KG1 (cell line): ENCODE measurements around the gene CTCFL.

ENCODE experiments used
- DNase-seq: peaks from one replicate; lab custom pipeline; 2025; lab: John Stamatoyannopoulos, UW

CTCFL gene, protein sequence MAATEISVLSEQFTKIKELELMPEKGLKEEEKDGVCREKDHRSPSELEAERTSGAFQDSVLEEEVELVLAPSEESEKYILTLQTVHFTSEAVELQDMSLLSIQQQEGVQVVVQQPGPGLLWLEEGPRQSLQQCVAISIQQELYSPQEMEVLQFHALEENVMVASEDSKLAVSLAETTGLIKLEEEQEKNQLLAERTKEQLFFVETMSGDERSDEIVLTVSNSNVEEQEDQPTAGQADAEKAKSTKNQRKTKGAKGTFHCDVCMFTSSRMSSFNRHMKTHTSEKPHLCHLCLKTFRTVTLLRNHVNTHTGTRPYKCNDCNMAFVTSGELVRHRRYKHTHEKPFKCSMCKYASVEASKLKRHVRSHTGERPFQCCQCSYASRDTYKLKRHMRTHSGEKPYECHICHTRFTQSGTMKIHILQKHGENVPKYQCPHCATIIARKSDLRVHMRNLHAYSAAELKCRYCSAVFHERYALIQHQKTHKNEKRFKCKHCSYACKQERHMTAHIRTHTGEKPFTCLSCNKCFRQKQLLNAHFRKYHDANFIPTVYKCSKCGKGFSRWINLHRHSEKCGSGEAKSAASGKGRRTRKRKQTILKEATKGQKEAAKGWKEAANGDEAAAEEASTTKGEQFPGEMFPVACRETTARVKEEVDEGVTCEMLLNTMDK

DNA sequence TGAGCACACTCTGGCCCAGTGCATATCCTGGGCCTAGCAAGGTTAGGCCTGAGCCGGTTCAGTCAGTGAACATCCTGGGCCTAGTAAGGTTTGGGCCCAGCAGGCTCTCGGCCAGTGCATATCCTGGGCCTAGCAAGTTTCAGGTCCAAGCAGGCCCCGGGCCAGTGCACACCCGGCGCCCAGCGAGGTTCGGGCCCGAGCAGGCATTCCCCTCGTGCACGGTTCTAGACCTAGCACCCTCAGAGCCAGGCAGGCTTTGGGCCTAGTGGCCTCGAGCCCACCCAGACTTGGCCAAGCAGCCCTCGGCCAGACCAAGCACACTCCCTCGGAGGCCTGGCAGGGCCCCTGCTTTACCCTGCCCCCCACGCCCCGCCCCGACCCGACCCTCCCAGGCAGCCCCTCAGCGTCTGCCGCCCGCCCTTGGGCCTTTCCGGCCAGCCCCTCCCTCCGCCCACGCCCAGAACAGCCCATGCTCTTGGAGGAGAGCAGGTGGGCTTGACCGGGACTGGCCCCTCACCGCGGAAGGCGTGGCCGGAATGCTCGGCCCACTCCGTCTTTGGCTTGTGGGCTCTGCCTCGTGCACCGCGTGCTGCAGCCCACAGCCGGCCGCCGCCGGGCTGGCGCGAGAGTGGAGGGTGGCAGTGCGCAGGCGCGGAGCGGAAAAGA is at the start of gene CTCFL:
Gene CTCFL, minus strand, starts transcription at position 630 of the 666 bp plus-strand sequence. CDS start 935 bp downstream, outside the sequence.
- DNase-seq: no peak

DNA sequence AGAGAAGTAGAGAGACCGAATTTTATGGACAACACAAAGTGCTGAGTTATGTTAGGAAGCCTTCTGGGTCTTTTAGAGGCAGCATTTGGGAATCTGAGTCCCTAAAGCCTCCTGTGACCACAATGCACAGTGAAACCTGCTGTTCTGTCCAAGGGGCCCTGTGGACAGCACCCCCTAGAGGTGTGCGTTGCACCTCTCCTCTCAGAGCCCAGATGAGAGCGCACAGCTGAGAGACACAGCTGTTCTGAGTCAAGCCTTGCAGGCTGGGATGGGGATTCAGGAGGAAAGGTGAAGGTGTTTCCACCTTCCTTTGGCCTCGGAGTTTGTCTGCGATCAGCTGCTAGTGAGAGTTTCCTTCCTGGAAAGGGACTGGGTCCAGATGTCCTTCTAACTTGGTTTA is 49.0 kb upstream of the CTCFL start:
- DNase-seq: no peak

DNA sequence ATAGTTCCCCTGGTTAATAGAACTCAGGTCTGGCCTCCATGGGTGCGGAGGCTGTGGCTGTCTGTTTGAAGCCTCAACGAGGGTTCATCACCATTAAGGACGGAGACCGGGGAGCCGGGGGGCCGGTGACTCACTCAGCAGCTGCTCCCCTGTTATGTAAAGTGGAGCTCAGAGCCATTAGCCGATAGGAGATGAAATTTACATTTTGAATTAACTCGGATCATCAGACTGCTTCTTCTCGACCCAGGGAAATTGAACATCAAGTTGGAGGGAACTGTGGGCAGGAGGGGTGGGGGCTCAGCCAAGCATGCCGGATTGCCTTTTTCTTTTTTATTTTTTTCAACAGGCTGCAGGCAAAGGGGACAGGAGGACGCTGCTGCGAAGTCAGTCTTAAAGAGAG is 48.3 kb upstream of the CTCFL start:
- DNase-seq: no peak

DNA sequence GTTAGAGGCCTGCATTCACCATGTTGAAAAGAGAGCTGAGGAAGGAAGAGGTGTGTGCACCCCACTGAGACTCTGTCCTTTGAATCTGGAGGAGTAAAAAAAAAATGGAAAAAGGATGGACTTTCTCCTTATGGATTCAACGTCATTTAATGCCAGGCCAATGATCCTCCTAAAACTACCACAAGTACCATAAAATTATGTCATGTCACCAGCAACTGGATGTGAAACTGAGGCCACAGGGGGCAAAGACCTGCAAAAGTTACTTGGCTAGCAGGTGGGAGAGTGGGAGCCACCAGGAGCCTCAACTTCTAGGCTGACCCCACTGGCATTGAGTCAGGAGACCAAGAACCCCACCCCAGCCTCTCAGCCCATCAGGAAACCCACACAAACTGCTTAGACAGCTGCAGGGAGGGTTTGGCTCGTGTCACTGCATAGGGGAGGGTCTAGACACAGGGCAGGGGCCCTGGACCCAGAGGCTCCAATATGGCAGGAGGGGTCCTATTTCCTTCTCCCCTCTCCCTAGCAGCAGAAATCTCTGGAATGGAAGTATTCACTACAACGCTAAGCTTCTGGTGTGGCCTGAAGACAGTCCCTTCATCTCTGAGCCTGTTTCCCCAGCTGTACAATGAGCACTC is 47.0 kb upstream of the CTCFL start:
- DNase-seq: no peak

DNA sequence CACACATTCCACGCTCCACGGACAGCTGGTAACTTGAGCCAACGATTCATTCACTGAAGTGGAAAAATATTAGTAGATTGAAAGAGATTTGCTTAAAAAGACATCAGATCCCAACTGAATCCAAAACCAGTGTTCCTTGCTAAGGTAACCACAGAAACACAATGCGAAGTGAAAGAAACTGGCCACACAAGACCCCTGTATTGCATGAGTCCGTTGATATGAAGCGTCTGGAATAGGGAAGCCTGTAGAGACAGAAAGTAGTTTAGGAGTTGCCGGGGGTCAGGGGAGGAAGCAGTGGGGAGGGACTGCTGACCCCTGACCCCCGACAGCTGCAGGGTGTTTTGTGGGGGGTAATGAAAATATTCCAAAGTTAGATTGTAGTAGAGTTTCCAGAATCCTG is 46.0 kb upstream of the CTCFL start:
- DNase-seq: no peak

DNA sequence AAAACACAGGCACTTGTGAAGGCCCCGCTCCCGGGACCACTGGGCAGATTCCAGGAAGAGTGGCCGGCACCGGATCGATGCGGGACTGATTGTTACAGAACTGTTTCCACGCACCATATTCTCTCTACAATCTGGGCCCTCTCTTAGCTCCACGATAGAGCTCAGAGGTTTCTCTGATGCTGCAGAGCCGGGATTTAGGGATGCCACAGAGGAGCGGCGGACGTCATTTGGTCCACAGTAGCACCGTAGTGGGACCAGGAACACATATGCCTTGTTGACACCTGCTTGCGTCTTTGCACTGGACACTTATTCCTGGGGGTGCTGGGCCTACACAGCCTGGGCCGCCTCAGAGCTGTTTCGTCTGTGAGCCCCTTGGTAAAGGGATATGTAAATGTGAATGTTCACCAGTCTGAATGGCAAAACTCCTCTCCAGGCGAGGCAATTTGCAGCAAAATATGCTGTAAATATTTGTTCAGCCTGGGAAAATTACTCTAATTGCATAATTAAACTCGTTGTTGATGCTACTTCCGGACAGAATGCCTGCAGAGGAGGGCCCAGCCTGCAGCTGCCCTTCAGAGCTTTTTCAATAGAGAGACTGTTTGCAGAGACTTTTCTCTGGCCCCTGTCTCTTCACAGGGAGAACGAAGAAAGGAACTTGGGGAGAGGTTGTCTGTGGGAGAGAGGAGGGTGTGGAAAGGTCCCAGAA is 45.4 kb upstream of the CTCFL start:
- no peak for DNase-seq

DNA sequence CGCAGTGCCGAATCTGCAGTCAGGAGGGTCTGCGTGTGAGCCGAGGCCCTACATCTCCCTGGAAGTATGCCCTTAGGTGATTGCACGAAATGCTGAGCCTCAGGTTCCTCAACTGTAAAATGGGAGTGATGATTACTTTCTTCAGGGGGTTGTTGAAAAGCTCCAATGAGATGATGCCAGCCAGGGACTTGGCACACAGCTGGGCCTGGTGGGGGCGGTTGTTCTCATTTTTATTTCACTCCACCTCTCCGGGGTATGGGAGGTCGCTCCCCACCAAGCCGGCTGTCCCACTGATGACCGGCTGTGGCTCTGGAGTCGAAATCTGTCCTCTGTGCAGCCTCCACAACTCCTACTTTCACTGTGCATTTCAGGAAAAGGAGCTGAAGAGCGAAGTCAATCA is 44.0 kb upstream of the CTCFL start:
- DNase-seq: no peak

DNA sequence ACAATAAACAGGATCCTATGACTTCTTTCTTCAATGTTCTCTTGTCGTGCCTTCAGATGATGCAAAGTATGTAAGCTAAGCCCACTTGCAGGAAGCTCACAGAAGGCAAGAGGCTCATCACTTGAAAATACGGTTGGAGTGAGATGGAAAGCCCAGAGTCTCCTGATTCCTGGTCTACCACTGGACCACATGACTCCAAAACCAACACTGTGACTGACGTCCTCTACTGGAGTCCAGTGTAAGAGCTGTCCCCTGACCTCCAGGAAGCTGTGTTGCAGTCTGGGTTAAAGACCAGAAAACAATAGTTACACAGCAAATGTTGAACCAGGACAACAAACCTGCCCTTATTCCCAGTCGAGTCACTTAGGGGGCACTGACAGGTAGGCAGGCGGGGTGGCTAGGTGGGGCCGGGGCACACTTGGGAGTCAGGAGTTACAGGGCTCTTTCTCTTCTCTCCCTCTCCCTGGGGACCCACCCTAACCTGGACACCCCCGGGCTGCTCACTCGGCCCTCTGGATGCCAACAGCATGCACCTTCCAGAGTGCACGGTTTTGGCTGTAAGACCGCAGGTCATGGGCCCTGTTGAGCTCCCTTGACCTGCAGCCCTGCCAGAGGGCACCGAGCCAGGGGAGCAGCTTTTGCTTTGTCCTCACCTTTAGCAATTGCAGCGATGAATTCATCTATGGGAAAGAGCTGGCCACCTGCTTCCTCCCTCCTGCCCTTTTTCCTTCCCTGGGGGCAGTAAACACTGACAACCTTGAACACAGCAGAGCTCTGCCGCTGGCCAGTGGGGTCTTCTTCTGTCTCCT is 43.4 kb upstream of the CTCFL start:
- DNase-seq: no peak

DNA sequence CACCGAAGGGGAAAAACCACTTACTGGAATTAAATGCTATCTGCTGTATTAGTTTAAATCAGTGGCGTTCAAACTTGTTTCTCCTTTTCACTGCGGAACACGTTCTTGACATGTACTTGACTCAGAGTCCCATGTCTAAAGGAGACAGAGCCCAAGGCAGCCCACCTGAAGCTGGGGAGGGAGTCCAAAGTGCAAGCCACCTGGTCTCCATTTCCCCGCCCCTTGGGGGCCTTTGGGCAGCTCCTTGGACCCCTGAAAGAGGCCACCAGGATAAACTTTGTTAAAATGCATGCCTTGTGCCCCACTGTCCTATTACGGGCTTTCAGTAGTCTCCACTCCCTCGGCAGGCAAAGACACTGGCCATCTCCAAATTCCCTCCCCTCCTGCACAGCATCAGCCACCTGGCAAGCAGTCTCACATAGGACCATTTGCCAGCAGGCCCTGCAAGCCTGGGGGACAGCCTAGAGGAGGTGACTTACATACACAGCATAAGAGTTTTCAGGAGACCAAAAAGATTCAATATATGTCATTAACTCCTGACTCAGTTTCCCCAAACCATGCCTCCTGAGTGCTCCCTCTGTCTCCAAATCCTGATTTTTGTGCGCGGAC is 42.6 kb upstream of the CTCFL start:
- DNase-seq: no peak

DNA sequence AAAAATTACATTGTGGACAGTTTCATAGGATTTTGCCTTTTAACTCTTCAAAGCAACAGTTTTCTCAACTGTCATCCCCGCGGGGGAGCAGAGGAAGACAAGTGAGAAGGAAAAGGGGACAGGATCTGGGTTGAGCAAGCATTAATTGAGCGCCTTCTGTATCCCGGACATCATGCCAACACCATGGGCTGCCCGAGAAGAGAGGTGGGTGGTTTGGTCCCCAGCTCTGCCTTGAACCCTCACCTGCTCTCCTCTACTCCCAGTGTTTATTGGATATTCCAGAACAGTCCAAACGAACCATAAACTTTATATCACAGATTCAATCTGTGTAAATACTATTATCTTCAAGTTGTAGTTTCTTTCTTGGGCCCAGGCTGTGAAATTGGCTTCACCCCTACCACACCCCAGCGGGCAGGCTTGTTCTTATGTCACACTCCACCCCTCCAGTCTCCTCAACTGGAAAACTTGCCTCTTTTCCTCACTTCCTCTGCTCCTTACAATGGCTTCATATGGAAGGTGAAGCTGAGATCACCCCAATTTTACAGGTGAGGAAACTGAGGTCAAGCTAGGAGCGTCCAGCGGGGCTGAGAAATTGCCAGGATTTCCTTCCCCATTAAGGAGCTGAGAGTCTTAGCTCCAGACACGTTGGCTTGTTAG is 42.0 kb upstream of the CTCFL start:
- no peak for DNase-seq

DNA sequence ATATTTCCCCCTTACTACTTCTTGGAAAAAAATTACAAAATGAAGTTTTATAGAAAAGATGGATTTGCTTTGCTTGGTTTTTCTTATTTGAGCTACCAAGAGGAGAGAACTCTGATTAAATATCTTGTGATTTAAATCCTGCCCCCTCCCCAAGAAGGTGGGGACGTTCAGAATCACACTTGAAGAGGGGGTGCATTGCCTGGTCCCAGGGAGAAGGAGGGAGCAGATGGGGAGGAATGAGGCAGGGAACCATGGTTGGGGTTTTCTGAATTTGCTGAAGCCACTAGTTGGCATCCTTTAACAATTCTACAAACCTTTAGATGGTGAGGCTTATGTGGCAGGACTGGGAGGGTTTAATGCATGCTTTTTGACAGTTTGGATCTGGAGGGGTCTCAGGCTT is 41.5 kb upstream of the CTCFL start:
- no peak for DNase-seq

DNA sequence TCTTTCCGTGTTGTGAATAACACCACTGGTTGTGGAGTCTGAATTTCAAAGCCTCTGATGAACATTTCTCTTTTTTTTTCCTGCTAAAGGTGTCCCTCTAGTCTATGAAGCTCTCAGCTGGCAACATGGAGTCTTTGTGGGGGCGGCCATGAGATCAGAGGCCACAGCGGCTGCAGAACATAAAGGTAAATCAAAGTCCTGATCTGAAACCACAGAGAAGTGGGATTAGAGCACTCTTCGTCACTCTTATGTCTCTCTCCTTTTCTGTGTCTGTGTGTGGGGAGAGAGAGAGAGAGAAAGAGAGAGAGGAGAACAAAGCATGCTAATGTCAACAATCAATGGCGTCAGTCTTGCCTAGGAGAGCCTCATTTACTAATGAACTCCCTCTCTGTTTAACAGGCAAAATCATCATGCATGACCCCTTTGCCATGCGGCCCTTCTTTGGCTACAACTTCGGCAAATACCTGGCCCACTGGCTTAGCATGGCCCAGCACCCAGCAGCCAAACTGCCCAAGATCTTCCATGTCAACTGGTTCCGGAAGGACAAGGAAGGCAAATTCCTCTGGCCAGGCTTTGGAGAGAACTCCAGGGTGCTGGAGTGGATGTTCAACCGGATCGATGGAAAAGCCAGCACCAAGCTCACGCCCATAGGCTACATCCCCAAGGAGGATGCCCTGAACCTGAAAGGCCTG is 40.2 kb upstream of the CTCFL start:
- DNase-seq: no peak

DNA sequence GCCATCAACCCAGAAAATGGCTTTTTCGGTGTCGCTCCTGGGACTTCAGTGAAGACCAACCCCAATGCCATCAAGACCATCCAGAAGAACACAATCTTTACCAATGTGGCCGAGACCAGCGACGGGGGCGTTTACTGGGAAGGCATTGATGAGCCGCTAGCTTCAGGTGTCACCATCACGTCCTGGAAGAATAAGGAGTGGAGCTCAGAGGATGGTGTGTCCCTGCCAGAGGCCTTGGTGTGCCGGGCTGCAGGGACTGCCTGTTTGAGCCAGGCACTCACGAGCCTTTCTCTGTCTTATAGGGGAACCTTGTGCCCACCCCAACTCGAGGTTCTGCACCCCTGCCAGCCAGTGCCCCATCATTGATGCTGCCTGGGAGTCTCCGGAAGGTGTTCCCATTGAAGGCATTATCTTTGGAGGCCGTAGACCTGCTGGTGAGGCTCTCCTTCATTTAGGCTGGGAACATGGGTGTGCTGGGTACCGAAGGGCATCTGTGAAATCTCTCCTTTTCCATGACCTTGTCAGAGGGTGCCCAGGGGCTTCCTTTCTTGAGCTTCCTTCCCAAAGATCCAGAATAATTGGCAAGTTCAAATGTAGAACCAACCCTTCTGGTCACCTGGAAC is 39.4 kb upstream of the CTCFL start:
- no peak for DNase-seq

DNA sequence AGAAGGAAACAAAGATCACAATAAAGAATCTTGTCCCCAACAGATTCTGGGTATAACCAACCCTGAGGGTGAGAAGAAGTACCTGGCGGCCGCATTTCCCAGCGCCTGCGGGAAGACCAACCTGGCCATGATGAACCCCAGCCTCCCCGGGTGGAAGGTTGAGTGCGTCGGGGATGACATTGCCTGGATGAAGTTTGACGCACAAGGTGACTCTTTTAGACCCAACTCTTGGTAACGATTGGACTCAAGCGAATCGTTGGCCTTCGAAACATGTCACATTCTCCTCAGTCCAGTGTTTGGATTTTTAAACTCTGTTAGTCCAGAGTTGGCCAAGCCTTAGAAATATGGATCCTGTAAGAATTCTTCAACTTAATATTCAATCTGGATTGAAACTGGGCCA is 38.6 kb upstream of the CTCFL start:
- DNase-seq: no peak

DNA sequence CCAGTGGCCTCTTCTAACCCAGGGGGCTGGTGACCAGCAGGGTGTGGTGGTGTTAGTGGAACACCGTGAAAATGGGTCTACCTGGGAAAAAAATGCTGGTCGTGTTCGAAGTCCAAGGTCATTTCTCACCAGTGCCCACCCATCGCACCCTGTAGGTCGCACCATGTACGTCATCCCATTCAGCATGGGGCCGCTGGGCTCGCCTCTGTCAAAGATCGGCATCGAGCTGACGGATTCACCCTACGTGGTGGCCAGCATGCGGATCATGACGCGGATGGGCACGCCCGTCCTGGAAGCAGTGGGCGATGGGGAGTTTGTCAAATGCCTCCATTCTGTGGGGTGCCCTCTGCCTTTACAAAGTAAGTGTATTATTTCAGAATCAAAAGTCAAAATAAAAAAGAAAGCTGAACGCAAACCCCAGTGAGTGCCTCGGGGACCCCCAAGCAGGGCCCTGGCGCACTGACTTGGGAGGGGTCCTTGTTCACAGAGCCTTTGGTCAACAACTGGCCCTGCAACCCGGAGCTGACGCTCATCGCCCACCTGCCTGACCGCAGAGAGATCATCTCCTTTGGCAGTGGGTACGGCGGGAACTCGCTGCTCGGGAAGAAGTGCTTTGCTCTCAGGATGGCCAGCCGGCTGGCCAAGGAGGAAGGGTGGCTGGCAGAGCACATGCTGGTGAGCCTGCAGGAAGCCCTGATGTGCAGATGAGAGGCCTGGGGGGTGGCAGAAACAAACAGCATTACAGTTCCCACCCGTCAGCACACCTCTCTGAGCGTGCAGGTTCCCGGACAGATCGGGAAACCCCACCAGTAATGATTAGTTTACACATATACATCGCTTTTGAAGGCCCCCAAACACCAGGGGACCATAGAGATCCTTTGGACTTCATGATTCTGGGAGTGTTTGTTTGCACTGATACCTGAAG is 37.9 kb upstream of the CTCFL start:
- no peak for DNase-seq

DNA sequence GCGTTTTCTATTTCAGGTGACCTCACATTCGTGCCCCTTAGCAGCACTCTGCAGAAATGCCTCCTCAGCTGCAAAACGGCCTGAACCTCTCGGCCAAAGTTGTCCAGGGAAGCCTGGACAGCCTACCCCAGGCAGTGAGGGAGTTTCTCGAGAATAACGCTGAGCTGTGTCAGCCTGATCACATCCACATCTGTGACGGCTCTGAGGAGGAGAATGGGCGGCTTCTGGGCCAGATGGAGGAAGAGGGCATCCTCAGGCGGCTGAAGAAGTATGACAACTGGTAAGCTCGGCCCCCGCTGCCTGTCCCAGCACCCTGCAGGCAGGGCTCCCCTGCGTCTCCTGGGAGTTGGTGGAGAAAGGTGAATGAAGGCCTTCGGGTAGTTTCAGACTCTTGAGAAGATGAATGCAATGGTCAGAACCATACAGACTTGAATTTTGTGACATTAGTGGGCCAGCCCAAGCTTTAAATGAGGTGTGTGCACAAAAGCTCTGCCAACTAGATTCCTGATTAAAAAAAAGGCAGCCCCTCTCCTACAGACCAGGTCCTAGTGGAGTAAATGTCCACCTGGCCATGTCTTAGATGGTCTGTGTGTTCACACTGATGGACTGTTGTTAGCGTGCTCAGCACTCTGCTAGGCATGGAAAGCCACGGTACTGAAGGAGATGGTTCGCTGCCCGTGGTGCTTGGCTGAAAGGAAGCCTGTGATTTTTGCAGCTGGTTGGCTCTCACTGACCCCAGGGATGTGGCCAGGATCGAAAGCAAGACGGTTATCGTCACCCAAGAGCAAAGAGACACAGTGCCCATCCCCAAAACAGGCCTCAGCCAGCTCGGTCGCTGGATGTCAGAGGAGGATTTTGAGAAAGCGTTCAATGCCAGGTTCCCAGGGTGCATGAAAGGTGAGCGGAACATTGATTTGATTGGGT is 36.7 kb upstream of the CTCFL start:
- no peak for DNase-seq
